EH (cell line): Measurements from ENCODE around the gene HDC.

ENCODE experiments used
- DNase-seq: peaks from one replicate; pipeline ENCODE4 v3.0.0-alpha.2; 2015; ENCODE audit warnings: low read depth

The HDC gene

GRCh38 chr15:50227076-50227475, 38.5 kb downstream of the HDC start:
- DNase-seq, result peak; percentile 94

DNA sequence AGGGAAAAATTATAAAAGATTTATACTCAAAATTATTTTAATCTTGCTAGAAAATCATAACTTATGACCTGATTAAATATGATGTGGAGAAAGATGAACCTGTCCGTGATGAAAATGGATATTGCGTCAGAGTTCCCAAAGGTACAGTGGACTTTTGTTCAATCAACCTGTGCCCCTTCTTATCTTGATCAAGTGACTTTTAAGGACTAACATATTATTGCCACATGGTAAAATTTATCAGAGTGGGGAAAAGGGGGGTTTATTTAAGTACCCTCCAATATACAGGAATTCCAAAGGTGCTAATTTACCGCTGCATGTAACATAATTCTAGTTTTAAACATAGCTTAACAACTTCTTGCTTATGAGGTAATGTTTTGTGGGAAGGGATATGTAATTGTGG, 39.6 kb downstream of the HDC start:
- DNase-seq, result no peak

GRCh38 chr15:50225057-50225456, 40.5 kb downstream of the HDC start:
- no peak for DNase-seq

- DNase-seq, result peak; percentile 46
Measured at GRCh38 chr15:50224606-50225005, 40.9 kb downstream of the HDC start.

DNA sequence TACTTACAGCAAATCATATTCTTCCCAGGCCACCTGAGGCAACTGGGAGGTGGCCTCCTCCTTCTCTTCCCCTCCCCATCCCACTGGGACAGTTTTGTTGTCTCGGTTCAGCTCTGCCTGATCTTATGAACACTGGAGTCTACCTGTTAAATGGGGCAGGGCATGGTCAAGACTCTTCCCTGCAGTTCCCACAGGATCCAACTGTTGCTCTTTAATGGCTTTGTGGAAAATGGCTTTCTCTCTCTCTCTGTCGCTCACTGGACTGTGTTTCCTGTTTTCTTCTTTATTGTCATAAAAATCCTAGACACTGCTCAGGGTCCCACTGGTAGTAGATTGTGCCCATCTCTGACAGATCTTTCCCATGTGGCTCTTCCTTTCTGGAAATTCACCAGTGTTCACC, 43.3 kb downstream of the HDC start:
- DNase-seq, result no peak

GRCh38 chr15:50219820-50220219, 45.7 kb downstream of the HDC start:
- peak; percentile 39 for DNase-seq

DNA sequence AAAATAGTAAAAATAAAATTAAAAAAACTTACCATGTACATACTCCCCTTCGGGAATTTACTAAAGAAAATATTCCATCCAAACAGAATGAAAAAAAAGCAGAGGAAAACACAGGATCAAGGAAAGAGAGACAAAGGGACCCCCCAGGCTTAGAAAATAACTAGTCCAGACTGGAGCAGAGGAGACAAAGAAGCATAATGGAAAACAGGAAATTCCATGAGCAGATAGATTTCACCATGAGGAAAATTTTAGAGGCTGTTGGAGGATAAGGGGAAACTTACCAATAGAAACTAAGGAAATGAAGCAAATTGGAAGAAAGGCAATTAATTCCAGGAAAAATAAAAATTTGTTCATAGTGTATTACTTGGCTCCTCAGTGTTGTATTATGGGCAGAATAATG, 46.8 kb downstream of the HDC start:
- no peak for DNase-seq

DNA sequence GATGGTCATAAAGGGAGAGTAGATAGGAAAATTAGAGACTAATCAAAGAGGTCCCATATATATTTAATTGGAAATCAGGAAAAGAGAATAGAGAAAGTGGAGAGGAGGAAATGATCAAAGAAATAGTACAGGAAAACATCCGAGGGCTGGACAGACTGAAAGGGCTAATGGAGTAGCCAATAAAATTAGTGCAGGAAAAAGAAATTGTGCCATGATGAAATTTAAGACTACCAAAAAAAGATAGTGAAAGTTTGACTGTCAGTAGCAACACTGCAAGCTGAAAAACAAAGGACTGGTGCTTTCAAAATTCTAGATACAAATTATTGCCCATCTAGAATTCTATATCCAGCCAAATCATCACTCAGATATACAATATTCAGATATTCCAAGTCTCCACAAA, 47.2 kb downstream of the HDC start:
- DNase-seq, result no peak

GRCh38 chr15:50210462-50211157, 54.9 kb downstream of the HDC start:
- DNase-seq, result no peak

GRCh38 chr15:50209809-50210208, 55.7 kb downstream of the HDC start:
- DNase-seq, result no peak

DNA sequence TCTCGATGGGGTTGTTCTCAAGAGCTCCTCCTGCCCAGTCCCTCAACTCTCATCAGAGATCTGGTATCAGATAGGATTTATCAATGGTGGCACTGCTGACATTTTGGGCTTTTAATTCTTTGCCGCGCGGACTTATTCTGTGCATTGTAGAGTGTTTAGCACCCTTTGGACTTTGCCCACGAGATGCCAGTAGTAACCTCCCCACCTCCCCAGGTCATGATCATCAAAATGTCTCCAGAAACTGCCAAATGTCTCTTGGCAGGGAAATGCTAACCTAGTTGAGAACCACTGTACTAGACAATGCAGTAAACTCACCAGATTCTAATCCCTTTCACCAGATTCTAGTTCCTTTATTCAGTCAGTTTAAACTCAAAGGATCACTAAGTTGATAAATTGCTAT, 59.5 kb downstream of the HDC start:
- DNase-seq, result no peak

DNA sequence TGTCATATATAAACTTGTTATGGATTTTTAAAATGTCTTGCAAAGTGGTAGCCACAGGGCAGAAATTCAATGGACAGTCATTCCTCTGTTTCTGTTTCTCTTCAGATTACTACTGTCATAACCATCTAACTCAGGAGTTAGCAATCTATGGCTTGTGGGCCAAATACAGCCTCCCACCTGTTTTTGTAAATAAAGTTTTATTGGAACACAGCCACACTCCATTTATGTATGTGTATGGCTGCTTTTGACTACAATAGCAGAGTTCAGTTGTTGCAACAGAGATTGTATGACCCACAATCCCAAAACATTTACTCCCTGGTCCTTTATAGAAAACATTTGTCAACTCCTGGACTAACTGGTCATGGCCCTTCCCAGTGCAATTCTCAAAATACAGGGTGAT, 63.5 kb downstream of the HDC start:
- no peak for DNase-seq

- no peak for DNase-seq
Measured at GRCh38 chr15:50192926-50193620, 72.5 kb downstream of the HDC start.

DNA sequence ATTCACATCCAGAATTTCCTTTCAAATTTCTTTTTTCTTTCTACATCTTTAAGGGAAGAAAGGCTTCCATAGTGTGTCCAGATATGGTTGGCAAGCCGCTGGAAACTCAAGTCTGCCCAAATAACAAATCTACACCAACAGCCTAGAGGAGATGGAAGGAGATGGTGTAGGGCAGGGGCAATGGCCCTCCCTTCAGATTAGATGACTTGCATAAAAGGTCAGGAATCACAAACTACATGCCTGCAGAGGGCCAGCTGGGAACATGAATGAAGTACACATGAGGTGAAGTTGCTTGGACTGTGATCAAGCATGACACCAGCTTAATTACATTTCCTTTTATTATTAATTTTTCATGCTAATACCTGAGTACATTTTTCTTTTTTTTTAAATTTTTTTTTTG, 73.4 kb downstream of the HDC start:
- no peak for DNase-seq
